HG03066 (cell line): ENCODE results near the gene R3HCC1L.
"Not testable (repeated sequence)": the region's sequence is repeated elsewhere in the genome, so short reads cannot be mapped to it uniquely, and the experiment has no call there.

Source experiments
- ATAC-seq: cut with Tn5 transposase; IDR thresholded peaks from one replicate; pipeline ENCODE4 v1.9.1; 2021; ENCODE audit warnings: low read depth; ENCODE audit not compliant: unreplicated experiment

Gene R3HCC1L

DNA sequence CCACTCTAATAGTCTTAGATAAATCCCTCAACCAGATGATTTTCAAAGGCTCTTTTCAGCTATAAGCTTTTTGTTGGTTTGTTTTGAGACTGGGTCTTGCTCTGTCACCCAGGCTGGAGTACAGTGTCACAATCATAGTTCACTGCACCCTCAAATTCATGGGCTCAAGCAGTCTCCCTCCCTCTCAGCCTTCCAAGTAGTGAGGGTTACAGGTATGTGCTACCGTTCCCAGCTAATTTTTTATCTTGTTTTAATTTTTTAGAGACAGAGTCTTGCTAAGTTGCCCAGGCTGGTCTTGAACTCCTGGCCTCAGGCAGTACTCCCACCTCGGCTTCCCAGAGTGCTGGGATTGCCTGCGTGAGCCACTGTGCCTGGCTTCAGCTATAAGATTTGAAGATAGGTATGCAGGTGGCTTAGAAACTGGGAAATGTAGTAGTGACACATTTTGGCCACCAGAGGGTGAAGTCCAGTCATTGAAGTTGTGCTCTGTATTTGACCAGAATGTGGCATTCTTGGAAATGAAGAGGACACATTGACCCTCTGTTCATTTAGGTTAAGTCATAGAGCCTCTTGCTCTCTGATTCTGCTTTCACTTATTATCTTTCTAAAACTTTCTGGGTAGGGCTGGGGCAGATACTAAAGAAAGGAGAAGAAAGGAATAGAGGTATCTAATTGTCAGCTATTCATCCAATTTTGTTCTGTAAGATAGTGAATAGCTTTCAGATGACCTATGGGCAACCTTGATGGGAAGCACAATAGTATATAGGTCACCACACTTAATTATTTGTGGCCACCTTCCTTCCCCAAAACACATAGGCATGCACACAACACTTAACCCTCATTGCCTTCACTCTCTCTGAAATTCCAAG, 36.0 kb downstream of the R3HCC1L start:
- ATAC-seq = no peak

DNA sequence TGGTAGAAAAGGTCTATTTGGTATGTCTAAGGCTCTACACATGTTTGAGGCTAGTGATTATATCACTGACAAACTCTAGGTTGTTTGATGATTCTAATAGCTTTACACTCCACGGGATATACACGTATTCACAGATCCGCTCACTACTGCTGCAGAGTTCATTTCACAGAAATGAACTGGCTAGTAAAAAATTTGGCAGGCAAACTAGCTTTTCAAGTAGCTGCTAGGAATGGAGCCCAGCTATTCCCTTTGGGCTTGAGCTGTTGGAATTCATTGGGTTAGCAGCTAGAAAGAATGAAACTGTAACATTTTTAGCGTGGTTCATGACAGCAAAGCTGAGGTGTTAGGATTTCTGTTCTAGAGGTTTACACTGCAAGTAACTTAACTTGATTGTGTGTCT, 37.6 kb downstream of the R3HCC1L start:
- ATAC-seq = no peak

DNA sequence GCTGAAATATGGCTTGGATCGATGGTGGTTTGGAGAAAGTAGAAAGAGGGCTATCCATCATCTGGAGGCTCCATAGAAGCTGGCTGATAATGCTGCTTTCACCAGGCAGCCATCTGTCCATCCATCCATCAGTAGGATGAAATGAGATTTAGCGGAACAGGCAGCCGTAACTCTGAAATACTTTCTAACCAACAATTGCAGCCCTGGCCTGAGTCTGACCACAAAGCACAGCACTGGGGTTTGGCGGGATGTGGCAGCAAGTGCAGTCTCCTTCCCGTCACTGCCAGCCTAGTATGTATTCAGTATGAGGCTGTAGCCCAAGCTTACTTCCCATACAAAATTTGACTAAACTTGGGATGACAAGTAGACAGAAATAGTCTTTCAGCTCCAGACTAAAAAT, 38.0 kb downstream of the R3HCC1L start:
- ATAC-seq = no peak

DNA sequence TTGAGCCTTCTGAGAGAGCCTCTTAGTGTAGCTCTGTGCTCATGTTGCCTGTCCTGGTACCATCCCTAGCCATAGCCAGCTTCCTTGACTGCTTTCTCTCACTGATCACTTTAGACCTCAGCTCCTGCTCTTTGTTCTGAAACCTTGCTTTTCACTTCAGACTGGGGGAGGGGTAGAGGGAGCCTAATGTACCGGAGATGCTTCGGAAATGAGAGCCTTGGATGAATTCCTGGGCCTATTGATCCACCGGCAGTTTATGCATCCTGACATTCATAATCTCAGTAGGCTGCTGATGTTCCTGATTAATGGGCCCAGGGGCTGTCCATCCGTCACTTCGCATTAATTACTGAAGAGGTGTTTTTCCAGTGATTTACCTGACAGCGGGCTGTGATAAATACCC, 38.8 kb downstream of the R3HCC1L start:
- no peak for ATAC-seq

DNA sequence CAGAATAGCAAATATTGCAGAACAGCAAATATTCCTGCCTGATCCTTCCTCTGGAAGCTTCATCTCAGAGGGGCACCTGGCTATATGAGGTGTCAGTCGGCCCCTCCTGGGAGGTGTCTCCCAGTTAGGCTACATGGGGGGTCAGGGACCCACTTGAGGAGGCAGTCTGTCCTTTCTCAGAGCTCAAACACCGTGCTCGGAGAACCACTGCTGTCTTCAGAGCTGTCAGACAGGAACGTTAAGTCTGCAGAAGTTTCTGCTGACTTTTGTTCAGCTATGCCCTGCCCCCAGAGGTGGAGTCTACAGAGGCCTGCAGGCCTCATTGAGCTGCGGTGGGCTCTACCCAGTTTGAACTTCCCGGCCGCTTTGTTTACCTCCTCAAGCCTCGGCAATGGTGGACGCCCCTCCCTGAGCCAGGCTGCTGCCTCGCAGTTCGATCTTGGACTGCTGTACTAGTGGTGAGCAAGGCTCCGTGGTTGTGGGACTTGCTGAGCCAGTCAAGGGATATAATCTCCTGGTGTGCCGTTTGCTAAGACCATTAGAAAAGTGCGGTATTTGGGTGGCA, 48.0 kb downstream of the R3HCC1L start:
- ATAC-seq = not testable (repeated sequence)

DNA sequence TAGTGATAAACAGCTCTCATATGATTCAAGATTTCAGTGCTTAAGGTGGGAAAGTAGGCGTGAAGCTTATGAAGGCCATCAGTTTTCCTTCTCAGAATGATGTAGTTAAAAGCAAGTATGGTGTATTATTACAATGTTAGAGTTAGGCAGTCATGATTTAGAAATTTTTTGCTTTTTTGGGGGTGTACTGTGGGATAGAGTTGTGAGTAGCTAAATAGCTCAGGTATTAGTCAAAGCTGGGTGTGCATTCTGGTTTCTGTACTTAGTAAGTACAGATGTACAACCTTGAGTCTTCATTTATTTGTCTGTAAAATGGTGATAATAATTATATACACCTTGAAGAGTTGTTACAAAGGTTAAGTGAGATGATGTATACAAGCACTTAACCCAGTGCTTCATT, 52.2 kb downstream of the R3HCC1L start:
- ATAC-seq = no peak

DNA sequence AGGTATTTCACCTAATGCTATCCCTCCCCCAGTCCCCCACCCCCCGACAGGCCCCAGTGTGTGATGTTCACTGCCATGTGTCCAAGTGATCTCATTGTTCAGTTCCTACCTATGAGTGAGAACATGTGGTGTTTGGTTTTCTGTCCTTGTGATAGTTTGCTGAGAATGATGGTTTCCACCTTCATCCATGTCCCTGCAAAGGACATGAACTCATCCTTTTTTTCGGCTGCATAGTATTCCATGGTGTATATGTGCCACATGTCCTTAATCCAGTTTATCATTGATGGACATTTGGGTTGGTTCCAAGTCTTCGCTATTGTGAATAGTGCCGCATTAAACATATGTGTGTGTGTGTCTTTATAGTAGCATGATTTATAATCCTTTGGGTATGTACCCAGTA, 56.3 kb downstream of the R3HCC1L start:
- ATAC-seq = not testable (repeated sequence)

DNA sequence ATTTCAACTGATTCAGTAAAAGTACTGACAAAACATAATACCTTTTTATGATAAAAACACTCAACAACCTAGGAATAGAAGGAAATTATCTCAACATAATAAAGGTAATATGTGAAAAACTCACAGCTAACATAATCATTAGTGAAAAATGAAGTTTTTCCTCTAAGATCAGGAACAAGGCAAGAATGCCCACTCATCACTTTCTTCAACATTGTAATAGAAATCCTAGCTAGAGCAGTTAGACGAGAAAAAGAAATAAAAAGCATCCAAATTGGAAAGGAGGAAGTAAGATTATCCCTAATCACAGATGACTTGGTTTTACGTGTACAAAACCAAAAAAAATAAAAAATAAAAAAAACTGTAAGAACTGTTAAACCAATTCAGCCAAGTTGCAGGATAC, 58.6 kb downstream of the R3HCC1L start:
- ATAC-seq = no peak

DNA sequence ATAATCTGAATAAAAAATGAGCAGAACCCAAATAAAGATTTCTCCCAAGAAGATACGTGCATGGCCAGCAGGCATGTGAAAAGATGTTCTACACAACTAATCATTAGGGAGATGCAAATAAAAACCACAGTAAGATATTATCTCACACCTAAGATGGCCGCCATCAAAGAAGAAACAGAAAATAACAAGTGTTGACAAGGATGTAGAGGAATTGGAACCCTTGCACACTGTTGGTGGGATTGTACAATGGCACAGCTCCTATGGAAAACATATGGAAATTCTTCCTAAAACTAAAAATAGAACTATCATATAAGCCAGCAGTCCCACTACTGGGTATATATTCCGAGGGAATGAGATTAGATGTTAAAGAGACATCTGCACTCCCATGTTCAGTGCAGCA, 60.2 kb downstream of the R3HCC1L start:
- ATAC-seq = no peak

DNA sequence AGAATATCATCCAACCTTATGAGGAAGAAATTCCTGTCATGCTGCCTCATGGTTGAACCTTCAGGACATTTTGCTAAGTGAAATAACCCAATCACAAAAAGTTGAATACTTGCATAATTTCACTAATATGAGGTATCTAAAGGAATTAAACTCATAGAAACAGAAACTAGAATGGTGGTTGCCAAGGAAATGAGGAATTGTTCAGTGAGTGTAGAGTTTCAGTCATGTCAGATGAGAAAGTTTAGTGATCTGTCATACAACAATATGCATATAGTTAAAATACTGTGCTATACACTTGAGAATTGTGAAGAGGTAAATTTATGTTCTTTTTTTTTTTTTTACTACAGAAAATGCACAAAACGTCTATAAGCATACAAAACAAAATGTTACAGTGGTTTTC, 60.7 kb downstream of the R3HCC1L start:
- ATAC-seq = no peak

DNA sequence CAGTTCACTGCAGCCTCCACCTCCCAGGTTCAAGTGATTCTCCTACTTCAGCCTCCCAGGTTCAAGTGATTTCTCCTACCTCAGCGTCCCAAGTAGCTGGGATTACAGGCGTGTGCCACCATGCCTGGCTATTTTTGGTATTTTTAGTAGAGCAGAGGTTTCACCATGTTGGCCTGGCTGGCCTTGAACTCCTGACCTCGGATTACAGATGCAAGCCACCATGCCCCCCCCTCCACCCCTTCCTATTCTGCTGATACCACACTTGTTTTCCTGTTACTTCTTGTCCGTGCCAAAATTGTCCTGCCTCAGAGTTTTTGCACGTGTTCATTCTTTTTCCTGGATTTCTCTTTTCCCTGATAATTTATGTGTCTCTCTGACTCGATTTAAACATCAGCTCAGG, 62.5 kb downstream of the R3HCC1L start:
- no peak for ATAC-seq

DNA sequence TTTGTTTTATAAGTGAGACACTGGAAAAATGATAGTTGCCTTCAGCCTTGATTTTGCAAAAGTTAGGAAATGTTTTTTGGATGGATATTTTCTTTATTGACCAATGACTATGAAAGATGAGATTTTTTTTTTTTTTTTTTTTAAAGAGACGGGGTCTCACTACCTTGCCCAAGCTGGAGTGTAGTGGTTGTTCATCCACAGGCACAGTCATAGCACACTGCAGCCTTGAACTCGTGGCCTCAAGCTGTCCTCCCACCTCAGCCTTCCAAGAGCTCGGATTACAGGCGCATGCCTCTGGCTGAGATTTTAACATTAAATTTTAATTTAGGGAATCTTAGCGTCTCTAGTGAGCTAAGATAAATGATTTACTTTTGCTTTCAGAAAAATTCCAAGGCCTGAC, 67.3 kb downstream of the R3HCC1L start:
- no peak for ATAC-seq

DNA sequence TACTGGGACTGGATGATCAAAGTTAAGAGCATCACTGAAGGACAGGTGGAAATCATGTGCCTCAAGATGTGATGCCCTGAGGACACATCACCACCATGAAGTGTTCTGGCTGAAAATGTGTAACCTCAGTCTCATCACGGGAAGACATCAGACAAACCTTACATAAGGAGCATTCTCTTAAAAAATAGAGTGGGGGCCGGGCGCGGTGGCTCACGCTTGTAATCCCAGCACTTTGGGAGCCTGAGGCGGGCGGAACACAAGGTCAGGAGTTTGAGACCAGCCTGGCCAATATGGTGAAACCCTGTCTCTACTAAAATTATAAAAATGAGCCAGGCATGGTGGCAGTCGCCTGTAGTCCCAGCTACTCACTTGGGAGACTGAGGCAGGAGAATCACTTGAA, 67.9 kb downstream of the R3HCC1L start:
- ATAC-seq = no peak

DNA sequence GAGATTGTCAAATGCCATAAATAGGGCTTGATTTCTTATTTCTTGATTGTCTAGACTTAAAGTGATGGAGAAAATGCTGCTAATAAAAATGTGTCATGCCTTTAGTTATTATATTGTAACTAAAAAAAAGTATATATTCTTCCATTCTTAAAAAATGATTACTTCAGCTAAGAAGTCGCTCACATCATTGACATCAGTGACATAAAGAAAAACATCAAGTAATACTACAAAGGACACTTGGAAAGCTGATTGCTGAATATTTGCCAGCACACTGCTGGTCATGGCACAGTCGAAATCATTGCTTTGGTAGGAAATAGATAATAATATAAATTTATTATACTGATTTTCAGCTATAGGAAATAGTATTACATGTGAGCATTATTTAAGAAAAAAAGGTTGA, 70.9 kb downstream of the R3HCC1L start:
- no peak for ATAC-seq

DNA sequence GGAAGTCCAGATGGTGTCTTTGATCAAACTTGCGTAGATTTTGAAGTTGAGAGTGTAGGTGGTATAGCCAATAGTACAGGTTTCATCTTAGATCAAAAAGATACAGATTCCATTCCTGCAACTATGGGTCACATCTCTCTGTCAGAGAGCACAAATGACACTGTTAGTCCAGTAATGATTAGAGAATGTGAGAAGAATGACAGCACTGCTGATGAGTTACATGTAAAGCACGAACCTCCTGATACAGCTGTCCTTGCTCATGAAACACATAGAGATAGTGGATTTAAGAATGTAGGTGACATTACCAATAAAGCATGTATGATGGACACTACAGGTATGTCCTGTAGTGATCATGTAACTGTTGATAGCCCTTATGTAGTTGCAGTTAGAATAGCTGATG, 74.5 kb downstream of the R3HCC1L start:
- no peak for ATAC-seq

DNA sequence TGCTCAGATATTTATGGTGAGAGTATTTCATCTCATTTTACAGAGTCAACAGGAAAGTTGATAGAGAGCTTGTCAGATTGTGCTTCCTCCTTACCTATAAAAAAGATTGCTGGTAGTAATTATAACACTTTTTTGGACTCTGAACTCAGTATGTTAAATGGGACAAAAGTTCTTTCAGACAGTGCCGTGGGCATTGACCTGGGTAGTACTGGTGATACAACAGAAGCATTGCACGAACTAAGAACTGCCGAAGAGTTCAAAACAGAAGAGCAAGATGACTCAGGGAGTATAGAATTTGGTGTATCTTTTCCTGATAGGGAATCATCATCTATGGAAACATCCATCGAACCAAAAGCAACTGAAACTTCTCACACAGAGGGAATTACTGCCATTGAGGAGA, 75.0 kb downstream of the R3HCC1L start:
- no peak for ATAC-seq

DNA sequence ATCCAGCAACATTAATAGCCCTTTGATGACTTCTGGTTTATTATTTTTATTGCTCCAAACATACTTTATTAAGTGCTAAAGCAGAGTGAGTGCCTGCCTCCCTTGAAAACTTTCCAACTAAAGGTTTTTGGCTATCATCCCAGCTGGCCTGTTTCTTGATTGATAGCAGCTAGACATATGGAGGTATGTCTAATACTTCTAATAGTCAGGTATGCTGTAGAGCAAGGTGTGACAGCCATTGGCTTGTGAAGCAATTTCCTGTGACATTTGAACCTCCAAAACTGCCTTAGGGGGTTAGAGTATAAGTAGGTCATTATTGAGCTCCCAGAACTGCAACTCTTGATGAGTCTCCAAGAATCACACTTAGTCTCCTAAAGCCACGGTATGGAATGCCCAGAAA, 77.7 kb downstream of the R3HCC1L start:
- no peak for ATAC-seq

DNA sequence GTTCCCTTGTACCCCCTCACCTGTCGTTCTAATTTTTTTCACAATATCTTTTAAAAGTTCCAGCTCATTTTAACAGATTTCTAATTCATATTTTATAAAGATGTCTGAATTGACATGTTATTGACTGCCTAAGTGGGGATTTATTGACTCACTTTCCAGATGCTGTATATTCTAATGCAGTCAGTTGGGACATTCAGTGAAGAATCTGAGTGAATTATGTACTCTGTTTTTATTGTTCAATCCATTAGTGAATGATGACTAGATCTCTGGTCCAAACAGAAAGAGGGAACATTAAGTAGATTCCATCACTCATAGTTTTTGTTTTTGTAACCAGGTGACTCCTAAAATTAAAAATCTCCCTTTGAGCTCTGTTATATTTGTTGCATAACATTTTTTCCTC, 79.3 kb downstream of the R3HCC1L start:
- ATAC-seq = no peak

DNA sequence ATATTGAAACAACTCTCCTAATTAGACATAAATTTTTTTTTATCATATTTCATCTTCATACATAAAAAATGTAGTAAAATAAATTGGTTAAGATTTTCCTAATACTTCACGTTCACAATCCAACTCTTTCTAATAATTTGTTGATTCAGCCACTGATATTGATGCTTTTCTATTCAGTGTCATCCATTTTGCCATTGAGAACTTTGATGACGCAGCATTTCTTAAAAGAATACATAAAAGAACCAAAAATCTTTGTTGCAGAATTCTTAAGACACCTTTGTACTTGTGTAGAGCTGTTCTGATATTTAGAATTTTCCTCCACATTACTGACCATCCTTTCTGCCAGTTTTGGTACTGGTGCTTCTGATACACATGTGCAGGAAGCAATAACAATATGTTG, 80.9 kb downstream of the R3HCC1L start:
- no peak for ATAC-seq

DNA sequence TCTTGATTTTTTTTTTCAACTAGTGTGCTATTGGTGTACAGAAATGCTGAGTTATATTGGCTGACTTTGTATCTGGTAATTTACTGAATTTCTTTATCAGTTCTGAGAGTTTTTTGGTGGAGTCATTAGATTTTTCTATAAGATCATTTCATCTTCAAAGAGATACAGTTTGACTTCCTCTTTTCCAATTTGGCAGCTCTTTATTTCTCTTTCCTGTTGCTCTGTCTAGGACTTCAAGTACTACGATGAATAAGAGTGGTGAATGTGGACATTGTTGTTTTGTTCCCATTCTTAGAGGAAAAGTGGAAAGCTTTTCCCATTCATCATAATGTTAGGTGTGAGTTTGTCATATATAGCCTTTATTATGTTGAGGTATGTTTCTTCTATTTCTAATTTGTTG, 83.3 kb downstream of the R3HCC1L start:
- ATAC-seq = no peak

DNA sequence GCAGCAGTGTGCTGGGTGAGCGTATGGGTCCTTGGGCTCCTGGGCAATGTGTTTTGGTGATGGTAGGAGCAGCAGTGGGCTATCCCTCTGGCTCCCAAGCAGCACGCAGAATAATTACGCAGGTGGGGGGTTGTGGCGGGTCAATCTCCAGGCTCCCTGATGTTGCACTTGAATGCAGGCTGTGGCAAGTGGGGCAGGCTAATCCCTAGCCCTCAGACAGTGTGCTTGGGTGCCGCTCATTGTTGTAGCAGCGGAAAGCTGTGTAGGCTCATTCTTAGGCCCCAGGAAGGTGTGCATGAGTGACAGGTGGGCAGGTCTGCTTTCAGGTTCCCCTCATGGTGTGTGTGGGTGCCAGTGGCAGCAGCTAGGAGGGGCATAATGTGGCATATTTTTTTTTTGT, 89.4 kb downstream of the R3HCC1L start:
- ATAC-seq = no peak

DNA sequence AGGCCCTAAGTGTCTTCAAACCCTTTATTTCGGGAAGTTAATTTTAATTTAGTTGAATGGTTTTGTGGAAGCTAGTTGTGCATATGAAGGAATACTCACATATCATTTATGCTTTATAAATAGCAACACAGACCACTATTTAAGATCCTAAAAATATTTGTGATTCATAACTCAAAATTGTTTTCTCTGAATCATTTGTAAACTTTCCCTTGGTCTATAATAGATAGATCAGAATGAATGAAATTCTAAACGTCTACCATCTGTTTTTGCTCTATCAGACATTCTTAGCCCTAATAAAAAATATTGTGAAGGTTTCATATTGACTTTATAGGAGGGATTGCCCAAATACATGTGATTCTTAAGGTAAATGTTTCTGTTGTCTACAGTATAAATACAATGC, 90.1 kb downstream of the R3HCC1L start:
- no peak for ATAC-seq
